Testis (tissue), 2 donors: ENCODE results near the gene SWAP70.
"Not testable (repeated sequence)": the region's sequence is repeated elsewhere in the genome, so short reads cannot be mapped to it uniquely, and the experiment has no call there.

Source experiments
- CTCF ChIP-seq, 3 experiments: fragments of 450-650 bp in 2 of 3; fragments of 200-600 bp in 1 of 3; sonication (generic) in 1 of 3; IDR thresholded peaks; one replicate each; pipeline ENCODE4 v1.5.1; 2016 to 2019; ENCODE audit warnings: antibody characterized with exemption in 3 of 3, mild to moderate bottlenecking in 2 of 3, moderate library complexity in 1 of 3
- POLR2A ChIP-seq: fragments of 450-650 bp; IDR thresholded peaks from one replicate; pipeline ENCODE4 v1.6.1; 2017; ENCODE audit warnings: antibody characterized with exemption, mild to moderate bottlenecking, moderate library complexity

GRCh38 chr11:9695228-9695627 lies 31.4 kb downstream of the SWAP70 start:
- not testable (repeated sequence) for TF ChIP-seq CTCF (IDR thresholded peaks at IDR 0.05); POLR2A
